Left hindlimb (tissue), 1 donor: ENCODE measurements around the gene SMYD3.

Source experiments
- DNase-seq: peaks from one replicate; pipeline ENCODE4 v3.0.0-alpha.2; 2018

SMYD3 gene

GRCh38 chr1:246164764-246165163, 342.3 kb downstream of the SMYD3 start:
- no peak for DNase-seq

GRCh38 chr1:246162560-246162959, 344.5 kb downstream of the SMYD3 start:
- DNase-seq: no peak

DNA sequence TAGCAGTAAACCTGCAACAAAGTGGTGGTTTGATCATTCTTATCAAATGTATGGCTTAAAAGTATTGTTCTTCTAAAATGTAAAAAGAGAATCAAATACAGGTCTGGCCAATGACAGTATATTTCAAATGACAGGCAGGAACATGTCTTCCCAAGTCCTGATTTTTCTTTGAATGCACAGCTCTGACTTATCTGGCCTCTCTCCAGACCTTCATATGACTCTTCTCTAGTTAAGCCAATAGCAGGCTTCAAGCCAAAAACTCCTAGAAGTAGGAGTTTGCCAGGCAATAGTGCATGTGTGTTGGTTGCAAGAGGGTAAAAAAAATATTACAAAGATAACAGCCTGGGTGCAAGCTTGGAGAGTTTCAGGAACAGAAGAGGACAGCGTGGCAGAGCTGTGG, 345.5 kb downstream of the SMYD3 start:
- no peak for DNase-seq

GRCh38 chr1:246160905-246161304, 346.2 kb downstream of the SMYD3 start:
- DNase-seq: no peak

GRCh38 chr1:246160374-246160773, 346.7 kb downstream of the SMYD3 start:
- DNase-seq: no peak

DNA sequence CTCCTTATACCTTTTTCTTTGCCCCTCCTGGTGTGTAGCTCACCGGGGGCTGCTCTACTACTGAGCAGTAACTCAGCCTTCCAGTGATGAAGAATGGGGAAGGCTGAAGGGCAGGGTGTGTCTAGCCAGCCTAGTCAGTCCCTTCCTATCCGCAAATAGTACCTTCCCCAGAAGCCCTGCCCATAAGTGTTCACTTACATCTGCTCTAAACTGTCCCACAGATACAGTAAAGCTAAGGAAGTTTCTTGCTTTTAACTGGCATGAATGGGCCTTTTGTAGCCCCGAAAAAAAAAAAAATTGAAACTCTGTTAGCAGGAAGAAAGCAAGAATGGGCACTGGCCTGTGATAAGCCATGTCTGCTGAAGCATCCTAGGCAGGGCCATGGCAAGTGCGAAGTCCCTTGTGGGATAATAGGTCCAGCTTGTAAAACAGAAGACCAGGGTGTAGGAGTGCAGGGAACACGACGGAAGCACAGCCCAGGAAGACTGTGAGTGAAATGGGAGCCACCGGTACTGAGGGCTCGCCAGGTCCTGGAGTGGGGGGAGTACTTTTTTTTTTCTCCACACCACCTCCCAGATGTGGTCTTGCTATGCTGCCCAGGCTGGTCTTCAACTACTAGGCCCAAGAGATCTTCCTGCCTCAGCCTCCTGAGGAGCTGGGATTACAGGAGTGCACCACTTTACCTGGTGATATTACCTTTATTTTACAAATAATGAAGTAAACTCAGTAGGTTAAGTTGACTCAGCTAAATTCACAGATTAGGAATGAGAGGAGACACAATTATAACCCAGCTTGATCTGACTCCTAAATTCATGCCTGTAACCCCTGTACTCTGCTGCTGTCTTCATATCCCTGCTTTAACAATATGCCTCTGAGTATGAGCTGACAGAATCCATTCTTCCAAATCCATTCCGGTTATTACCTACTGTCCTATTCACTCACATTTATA, 347.5 kb downstream of the SMYD3 start:
- no peak for DNase-seq

DNA sequence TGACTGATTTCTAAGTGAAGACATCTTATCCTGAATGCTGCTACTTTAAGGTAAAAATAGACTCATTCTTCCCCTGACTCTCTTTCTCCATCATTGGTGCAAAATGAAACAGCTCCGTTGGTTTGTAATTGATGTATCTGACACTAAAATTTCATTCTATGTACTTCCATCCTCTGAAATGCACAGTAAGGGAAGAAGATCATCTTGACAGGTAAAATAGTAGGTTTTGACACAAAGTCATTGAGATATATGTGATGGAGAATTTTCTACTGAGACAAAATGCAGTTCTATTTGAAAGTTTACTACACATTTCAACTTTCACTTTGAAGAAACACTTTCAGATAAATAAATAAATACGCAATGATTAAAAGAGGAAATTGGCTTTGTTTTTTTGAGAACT, 348.9 kb downstream of the SMYD3 start:
- no peak for DNase-seq

DNA sequence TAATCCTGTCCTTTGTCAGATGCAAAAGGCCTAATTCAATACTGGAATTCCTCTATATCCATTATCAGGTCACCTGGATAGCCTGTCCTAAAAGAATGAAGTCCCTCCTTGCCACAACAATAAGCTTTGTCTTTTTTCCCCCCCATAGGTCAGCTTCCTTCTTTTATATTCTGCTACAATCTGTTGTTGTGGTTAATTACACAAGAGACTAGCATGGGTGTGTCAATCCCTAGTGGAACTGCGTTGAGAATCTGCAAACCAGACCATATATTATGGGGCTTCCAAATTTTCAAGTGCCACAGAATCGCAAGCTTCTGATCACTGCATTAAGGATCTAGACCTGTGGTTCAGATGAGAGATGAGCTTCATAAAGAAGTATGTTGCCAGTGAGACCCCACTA, 349.6 kb downstream of the SMYD3 start:
- no peak for DNase-seq

DNA sequence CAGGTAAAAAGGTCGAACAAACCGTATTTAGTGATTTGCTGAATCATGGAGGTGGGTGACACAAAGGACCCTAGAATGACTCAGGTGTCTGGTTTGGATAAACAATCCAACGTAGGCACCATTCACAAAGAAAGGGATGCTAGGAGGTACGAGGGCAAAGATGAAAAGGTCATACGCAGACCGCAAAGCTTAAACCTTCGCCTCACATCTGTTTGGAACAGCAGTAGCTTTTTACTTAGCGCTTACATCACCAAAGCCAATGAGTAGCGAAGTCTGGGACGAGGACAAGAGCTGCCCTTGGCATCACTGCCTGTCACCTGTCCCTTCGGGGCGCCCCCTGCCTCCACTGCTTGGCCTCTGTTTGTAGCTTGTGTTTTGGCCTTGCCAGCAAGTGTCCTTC, 350.2 kb downstream of the SMYD3 start:
- DNase-seq: no peak

DNA sequence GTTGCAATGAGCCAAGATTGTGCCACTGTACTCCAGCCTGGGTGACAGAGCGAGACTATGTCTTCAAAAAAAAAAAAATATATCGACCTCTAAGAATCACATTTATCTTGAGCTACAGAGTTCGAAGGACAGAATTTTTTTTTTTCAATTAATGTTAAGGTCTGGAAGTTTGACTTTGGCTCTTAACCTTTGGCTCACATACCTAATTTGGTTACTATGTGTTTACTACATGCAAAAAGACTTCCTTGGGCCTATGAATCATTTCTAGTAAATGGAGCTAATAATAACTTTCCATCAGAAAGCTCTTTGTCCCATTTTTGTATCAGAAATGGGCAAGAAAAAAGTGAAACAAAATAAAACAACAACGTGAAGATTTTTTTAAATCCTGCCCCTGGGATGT, 351.2 kb downstream of the SMYD3 start:
- DNase-seq: no peak

- no peak for DNase-seq
Observed at GRCh38 chr1:246153796-246154212, 353.3 kb downstream of the SMYD3 start.

DNA sequence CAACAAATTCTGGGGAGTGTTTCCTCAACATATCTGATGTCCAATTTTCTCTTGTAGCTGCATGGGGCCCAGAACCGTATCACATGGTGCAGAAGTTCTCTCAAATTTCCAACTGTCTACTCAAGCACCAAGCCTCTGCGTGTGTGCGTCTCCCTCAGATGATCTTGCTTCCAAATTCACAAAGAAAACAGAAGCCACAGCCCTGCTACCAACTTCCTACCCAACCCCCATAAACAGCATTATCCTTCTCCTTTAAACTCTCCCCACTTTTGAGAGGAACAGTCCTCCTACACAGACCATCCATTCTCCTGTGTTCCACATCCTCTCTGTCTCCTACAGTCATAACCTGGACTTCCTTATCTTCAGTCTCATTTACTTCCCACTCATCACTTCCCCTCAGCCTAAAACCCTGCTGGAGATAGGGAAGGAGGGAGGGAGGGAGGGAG, 354.1 kb downstream of the SMYD3 start:
- no peak for DNase-seq

DNA sequence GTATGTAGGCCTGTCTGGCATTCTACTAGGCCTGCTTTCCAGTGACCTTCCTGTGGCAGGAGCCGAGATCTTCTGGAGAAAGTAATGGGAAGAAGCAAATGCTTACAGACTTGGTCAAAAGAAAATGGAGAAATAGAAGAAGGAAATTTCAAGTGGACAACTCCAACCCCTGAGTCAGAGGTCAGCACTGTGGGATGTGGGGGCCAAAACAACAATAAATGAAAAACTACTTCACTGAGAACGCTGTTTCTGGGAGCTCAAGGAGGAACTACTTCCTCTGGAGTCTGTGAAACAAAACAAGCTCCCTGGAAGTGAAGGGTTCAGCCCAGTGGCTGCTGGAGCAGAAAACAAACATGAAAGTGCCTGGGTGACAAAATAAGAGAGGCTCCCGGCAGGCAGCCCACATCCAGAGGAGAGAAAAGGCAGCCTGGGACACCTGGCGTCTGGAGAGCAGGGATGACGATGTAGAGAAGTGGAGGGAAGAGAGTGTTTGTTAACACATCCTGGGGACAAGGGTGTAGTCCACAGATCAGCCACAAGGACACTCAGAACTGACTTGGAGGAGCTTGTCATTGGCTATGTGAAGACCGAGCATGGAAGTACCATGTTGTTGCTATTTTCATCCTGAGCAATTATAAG, 355.2 kb downstream of the SMYD3 start:
- no peak for DNase-seq

DNA sequence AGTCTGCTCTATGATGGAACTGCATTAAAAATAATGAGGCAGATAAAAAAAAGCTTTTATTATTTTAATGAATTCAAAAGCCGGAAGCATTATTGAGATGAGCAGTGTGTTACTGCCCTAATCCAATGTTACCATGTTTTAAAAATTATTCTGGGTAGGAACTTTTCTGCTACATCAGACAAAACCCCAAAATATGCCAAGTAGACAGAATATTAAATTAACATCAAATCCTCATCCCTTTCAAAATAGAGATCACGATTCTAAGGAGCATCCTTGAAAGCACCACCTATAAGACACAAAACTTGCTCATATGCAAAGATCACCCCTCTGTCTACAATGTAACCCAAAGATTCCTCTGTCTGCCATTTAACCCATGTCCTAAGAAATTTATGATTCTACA, 357.5 kb downstream of the SMYD3 start:
- no peak for DNase-seq

- DNase-seq: no peak
Observed at GRCh38 chr1:246147524-246148461, 359.3 kb downstream of the SMYD3 start.

DNA sequence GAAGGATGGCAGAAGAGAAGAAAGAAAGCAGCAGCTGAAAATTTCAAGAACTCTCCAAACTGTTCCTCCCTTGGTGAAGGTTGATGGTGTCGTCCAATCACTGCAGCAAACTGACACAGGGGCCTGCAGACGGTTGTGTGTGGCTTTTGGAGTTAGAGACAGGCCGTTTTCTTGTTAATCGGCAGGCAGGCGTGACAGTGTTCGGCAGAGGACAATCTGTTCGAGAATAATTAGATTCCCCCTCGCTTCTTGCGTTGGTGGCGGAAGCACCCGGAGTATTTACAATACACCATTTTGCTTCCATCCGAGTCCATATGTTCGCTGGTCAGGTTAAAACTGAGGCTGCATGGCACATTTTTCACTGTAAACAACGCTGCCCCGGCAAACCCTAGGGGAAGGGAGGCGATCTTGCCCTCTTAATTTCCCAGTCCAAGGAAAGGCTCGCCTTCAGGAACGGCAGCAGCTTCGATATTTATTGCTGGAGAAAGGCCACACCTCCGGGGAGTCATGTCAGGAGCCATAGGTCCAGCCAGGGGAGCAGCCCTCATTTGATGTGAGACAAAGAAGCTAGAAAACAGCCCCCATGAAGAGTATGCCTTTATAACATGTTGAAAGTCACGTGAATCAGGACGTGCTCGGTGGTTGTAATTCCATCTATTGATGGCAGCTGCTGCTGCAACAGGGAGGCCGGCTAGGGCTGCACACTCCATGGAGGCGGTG, 360.1 kb downstream of the SMYD3 start:
- DNase-seq: no peak

- no peak for DNase-seq
Observed at GRCh38 chr1:246145900-246146299, 361.2 kb downstream of the SMYD3 start.

- no peak for DNase-seq
Observed at GRCh38 chr1:246144931-246145330, 362.1 kb downstream of the SMYD3 start.

DNA sequence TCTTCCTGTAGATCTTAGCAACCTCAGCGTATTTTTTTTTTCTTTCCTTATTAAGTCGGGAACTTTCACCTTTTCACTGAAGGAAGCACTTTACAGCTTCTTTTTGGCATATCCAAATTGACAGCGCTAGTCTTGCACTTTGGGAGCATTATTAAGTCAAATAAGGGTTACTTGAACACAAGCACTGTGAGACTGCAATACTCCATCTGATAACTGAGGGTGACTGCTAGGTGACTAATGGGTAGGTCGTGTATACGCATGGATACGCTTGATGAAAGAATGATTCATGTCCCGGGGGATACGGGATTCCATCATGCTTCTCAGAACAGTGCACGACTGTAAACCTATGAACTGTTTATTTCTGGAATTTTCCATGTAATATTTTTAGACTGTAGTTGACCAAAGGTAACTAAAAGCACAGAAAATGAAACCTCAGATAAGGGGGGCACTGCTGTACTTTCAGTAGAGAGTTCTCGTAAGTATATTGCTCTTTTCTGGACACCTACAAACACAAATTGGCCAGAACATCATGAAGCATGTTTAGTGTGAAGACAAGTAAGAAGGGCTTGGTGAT, 364.7 kb downstream of the SMYD3 start:
- DNase-seq: no peak

DNA sequence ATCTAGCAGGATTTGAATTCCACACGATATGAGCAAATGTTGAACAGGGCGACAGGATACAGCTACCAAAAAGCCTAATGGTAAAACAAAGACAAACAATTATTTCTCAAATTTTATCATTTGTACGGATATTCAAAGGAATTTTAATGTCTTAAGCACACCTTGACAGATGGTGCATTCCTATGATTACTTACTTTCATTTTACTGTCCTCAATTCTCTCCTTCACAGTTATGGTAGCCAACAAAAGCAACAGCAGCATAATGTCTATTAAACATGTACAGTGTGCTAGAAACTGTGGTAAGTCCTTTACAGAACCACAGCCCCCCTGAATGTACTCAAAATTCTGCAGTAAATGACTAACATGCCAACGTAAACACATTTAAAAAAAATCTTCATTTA, 365.8 kb downstream of the SMYD3 start:
- DNase-seq: no peak

DNA sequence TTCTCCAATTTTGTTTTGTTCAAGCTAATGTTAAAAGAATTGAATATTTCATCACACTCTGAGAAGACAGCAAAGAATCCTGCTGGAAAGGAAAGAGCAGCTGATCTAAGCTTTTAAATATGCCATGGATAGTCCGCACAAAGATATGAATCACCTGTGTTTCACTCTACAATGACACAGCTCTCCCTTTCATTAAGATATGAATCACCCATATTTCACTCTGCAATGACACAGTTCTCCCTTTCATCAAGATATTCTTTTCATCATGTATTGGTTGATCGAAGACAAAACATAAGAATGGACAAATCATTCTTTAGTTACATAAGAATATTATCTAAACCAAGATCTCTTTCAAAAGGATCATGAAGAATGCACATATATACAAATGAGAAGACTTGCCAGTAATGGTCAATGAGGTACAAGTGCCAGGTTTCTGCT, 367.3 kb downstream of the SMYD3 start:
- no peak for DNase-seq

- no peak for DNase-seq
Observed at GRCh38 chr1:246138781-246139180, 368.3 kb downstream of the SMYD3 start.
